A549 (cell line): ENCODE measurements around the gene CPED1. TPM values are rescaled to one million over a fixed set of nuclear protein-coding genes. Genes with fewer than 3 reads are reported as not detected.

Experiments used
- ATAC-seq, 2 experiments: fragments of 200-7000 bp in 1 of 2; fragments of >200 bp in 1 of 2; cut with Nextera tagmentation in 1 of 2; cut with Tn5 transposase in 1 of 2; 3 replicates each; pipeline versions ENCODE4 v1.8.0 to v1.9.1; 2018 to 2020; ENCODE audit warnings: mild to moderate bottlenecking in 1 of 2, moderate library complexity in 1 of 2
- CTCF ChIA-PET: fragments of 300-600 bp; sonication (Branson Sonifier 250); formaldehyde crosslinking; extraction: SDS; loops from one replicate; lab custom pipeline; 2021; ENCODE audit warnings: antibody characterized with exemption, inconsistent platforms; lab: Yijun Ruan, JAX
- POLR2A ChIA-PET: fragments of 350-600 bp; formaldehyde crosslinking; extraction: SDS; loops from one replicate; lab custom pipeline; 2021; ENCODE audit warnings: antibody characterized with exemption, inconsistent platforms; lab: Yijun Ruan, JAX
- DNase-seq, 2 experiments: peaks; one replicate each; pipeline versions ENCODE4 v3.0.0 to v3.0.0-alpha.2; 2011 to 2016; ENCODE audit warnings: low read depth in 1 of 2, low spot score in 1 of 2
- FAIRE-seq: peaks from 2 replicates; lab custom pipeline; 2011; peaks lifted over from hg19 to GRCh38; lab: Jason Lieb, UNC
- H3K27ac ChIP-seq, 2 experiments: fragments of >200 bp; sonication (Bioruptor Twin); formaldehyde crosslinking; 3 replicates each; pipeline ENCODE4 v1.5.1; 2016 to 2017
- H3K4me1 ChIP-seq: fragments of >200 bp; sonication (Bioruptor Twin); formaldehyde crosslinking; 3 replicates; pipeline ENCODE4 v1.6.1; 2016
- H3K4me2 ChIP-seq: fragments of >200 bp; sonication (Bioruptor Twin); formaldehyde crosslinking; 3 replicates; pipeline ENCODE4 v1.6.1; 2016
- H3K4me3 ChIP-seq: fragments of >200 bp; sonication (Bioruptor Twin); formaldehyde crosslinking; 3 replicates; pipeline ENCODE4 v1.5.1; 2016
- H3K9me3 ChIP-seq: fragments of >200 bp; sonication (Bioruptor Twin); formaldehyde crosslinking; 3 replicates; pipeline ENCODE4 v1.6.1; 2016
- CTCF ChIP-seq: fragments of >200 bp; sonication (Bioruptor Twin); formaldehyde crosslinking; IDR thresholded peaks from 3 replicates; pipeline ENCODE4 v1.5.1; 2016
- EHF ChIP-seq: fragments of 250-450 bp; sonication (Bioruptor Pico); IDR thresholded peaks from 2 replicates; pipeline ENCODE4 v1.5.0; 2020; ENCODE audit warnings: mild to moderate bottlenecking
- FOXS1 ChIP-seq: fragments of 250-450 bp; sonication (Bioruptor Pico); IDR thresholded peaks from 2 replicates; pipeline ENCODE4 v1.5.0; 2020; ENCODE audit warnings: mild to moderate bottlenecking, moderate library complexity
- HEYL ChIP-seq: fragments of 250-450 bp; sonication (Bioruptor Pico); IDR thresholded peaks from 2 replicates; pipeline ENCODE4 v1.8.0; 2021; ENCODE audit warnings: mild to moderate bottlenecking, moderate library complexity
- HOXB13 ChIP-seq: fragments of 250-450 bp; sonication (Bioruptor Pico); IDR thresholded peaks from 2 replicates; pipeline ENCODE4 v1.5.0; 2020; ENCODE audit warnings: low read depth, mild to moderate bottlenecking, moderate library complexity
- JUNB ChIP-seq: fragments of >200 bp; sonication (Bioruptor Twin); formaldehyde crosslinking; IDR thresholded peaks from 2 replicates; pipeline ENCODE4 v1.6.1; 2016
- MAFK ChIP-seq: fragments of 450-650 bp; IDR thresholded peaks from 2 replicates; pipeline ENCODE4 v1.6.1; 2014; ENCODE audit not compliant: partially characterized antibody
- MYC ChIP-seq: IDR thresholded peaks from 2 replicates; pipeline ENCODE4 v1.6.1; 2012; ENCODE audit warnings: mild to moderate bottlenecking, inconsistent platforms, low read length, improper control_type of control experiment, borderline replicate concordance
- NFE2L2 ChIP-seq: fragments of 150-350 bp; conservative IDR thresholded peaks from 2 replicates; pipeline ENCODE4 v1.6.1; 2014; ENCODE audit warnings: low read length
- NPAS2 ChIP-seq: fragments of 250-450 bp; sonication (Bioruptor Pico); IDR thresholded peaks from 2 replicates; pipeline ENCODE4 v1.8.0; 2022; ENCODE audit warnings: mild to moderate bottlenecking, moderate library complexity, borderline replicate concordance
- REST ChIP-seq: fragments of 200-600 bp; sonication (generic); IDR thresholded peaks from 2 replicates; pipeline ENCODE4 v1.6.1; 2016; ENCODE audit warnings: antibody characterized with exemption, mild to moderate bottlenecking, moderate library complexity
- SREBF2 ChIP-seq: fragments of 450-650 bp; IDR thresholded peaks from 2 replicates; pipeline ENCODE4 v1.6.1; 2014; ENCODE audit warnings: mild to moderate bottlenecking, moderate library complexity
- WGBS: methylation state at CpG from one replicate; pipeline ENCODE4 v1.1.6; 2017; ENCODE audit errors: missing lambda C conversion rate; 5-methylcytosine and 5-hydroxymethylcytosine counted together
- polyA plus RNA-seq, 4 experiments: library from polyadenylated mRNA; depleted of rRNA in 3 of 4; stranded (reverse); fragments of >200 nt; fragmentation: RNase III in 1 of 4; extraction: RNeasy Plus Mini Kit Qiagen cat#74134 plus additional on column Dnase treatment in 1 of 4; gene quantifications; 2 replicates in 3 of 4; 3 replicates in 1 of 4; pipeline ENCODE4 v1.2.3, GENCODE V29; 2011 to 2017
- TF ChIP-seq, protein P1 (sequence below): fragments of >200 bp; sonication (Bioruptor Twin); formaldehyde crosslinking; IDR thresholded peaks from 3 replicates; pipeline ENCODE4 v1.6.1; 2016

Gene CPED1
- polyA plus RNA-seq, 2 of the 4 experiments (the other 2 are of a cell fraction) = 0.03 TPM; not detected in 1

DNA sequence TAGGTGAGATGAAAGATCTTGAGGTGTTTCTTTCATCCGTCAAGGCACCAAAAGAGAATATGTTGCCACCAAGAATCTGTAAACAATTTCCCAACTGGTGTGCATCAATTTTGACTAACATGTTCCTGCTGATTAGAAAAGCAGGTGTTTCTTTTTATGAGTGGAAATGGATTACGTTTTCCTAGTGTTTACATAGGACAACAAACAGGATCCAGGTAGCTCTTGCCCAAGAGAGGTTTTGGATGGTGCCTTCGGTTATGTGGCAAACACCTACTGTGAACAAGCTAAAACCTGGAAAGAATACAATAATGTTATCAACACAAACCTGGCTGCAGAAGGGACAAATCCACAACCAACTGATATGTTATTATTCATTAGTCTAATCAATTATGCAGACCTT, 286.7 kb downstream of the CPED1 start:
- WGBS = 13% methylated on average over 3 of the region's 3 CpGs
- DNase-seq = no peak
- ATAC-seq = no peak
- Histone ChIP-seq H3K27ac (no peak overlapping the region), H3K4me2 (no peak overlapping the region), H3K9me3 (no peaks in the 10 kb centered on the region), H3K4me1 (no peaks in the 10 kb centered on the region), H3K4me3 (no peak overlapping the region)
- POLR2A ChIA-PET = no interaction called here
- CTCF ChIA-PET = no interaction called here
- TF ChIP-seq JUNB = no peak
- no peak for TF ChIP-seq SREBF2
- no peak for TF ChIP-seq CTCF
- no peak for TF ChIP-seq MAFK
- TF ChIP-seq EHF (CRISPR knock-in tag) = no peak
- TF ChIP-seq REST = no peak
- no peak for TF ChIP-seq HEYL
- TF ChIP-seq NFE2L2 = no peak
- no peak for TF ChIP-seq NPAS2
- no peak for TF ChIP-seq MYC
- no peak for TF ChIP-seq FOXS1
- no peak for TF ChIP-seq HOXB13 (CRISPR knock-in tag)
- no peak for FAIRE-seq

DNA sequence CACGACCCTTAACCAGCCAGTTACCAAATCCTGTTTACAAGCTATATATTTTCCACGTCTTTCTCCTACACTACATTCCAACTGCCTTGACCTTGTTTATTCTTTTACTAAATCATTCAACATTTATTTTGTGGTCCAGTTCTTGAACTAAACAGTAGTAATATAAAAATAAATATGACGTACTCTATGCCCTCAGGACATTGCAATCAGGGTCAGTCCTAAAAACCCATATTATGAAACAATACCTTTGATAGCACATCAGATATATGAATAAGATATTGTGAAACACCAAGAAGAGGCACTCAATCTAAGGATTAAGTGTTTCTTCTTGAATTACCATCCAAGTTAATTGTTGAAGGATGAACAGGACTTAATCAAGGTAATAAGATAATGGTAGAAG, 287.8 kb downstream of the CPED1 start:
- POLR2A ChIA-PET = no interaction called here
- no peak overlapping the region for H3K4me3 ChIP-seq
- TF ChIP-seq JUNB = no peak
- TF ChIP-seq EHF (CRISPR knock-in tag) = no peak
- TF ChIP-seq REST = no peak
- TF ChIP-seq, protein P1, sequence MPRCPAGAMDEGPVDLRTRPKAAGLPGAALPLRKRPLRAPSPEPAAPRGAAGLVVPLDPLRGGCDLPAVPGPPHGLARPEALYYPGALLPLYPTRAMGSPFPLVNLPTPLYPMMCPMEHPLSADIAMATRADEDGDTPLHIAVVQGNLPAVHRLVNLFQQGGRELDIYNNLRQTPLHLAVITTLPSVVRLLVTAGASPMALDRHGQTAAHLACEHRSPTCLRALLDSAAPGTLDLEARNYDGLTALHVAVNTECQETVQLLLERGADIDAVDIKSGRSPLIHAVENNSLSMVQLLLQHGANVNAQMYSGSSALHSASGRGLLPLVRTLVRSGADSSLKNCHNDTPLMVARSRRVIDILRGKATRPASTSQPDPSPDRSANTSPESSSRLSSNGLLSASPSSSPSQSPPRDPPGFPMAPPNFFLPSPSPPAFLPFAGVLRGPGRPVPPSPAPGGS = no peak
- no peak for ATAC-seq
- no peak for DNase-seq
- no peaks in the 10 kb centered on the region for H3K9me3 ChIP-seq
- 3% methylated on average over 3 of the region's 3 CpGs for WGBS
- no peaks in the 10 kb centered on the region for H3K4me1 ChIP-seq
- CTCF ChIA-PET = no interaction called here
- no peak overlapping the region for H3K27ac ChIP-seq
- FAIRE-seq = no peak
- H3K4me2 ChIP-seq = no peak overlapping the region
